HepG2 (cell line): ENCODE results near the gene PRXL2B. TPM values are rescaled to one million over a fixed set of nuclear protein-coding genes. Genes with fewer than 3 reads are reported as not detected.
A peak's percentile ranks its signal among the peaks of the same experiment; 100 is the strongest.

ENCODE experiments used
- HNRNPL ChIP-seq: fragments of 200-400 bp; formaldehyde crosslinking; IDR thresholded peaks from 2 replicates; pipeline ENCODE4 v1.6.1; 2017; ENCODE audit warnings: mild to moderate bottlenecking, low read depth, low read length
- MBD4 ChIP-seq: IDR thresholded peaks from 2 replicates; pipeline ENCODE4 v1.6.1; 2012; ENCODE audit warnings: low read length, inconsistent platforms, borderline replicate concordance
- MXD4 ChIP-seq: IDR thresholded peaks from 2 replicates; pipeline ENCODE4 v1.6.1; 2016; ENCODE audit warnings: mild to moderate bottlenecking, missing biosample characterization, missing genetic modification reagents
- PHF21A ChIP-seq: sonication (generic); formaldehyde crosslinking; IDR thresholded peaks from 2 replicates; pipeline ENCODE4 v1.5.0; 2020; ENCODE audit warnings: mild to moderate bottlenecking, missing genetic modification reagents
- PITX1 ChIP-seq: sonication (generic); formaldehyde crosslinking; IDR thresholded peaks from 2 replicates; pipeline ENCODE4 v1.5.1; 2020; ENCODE audit warnings: mild to moderate bottlenecking, missing genetic modification reagents
- SAP130 ChIP-seq: IDR thresholded peaks from 2 replicates; pipeline ENCODE4 v1.6.1; 2016; ENCODE audit warnings: low read depth
- TAF15 ChIP-seq: fragments of 200-400 bp; formaldehyde crosslinking; IDR thresholded peaks from one replicate; pipeline ENCODE4 v1.6.1; 2018; ENCODE audit warnings: mild to moderate bottlenecking, low read depth, low read length; ENCODE audit not compliant: poor library complexity, severe bottlenecking
- TARDBP ChIP-seq: sonication (generic); formaldehyde crosslinking; IDR thresholded peaks from 2 replicates; pipeline ENCODE4 v1.8.0; 2022; ENCODE audit warnings: mild to moderate bottlenecking, missing genetic modification reagents
- THAP11 ChIP-seq: IDR thresholded peaks from 2 replicates; pipeline ENCODE4 v1.6.1; 2016; ENCODE audit warnings: missing biosample characterization, missing genetic modification reagents
- YEATS4 ChIP-seq: sonication (generic); formaldehyde crosslinking; IDR thresholded peaks from 2 replicates; pipeline ENCODE4 v1.4.0; 2020; ENCODE audit warnings: missing genetic modification reagents, borderline replicate concordance
- ZMYM4 ChIP-seq: sonication (generic); formaldehyde crosslinking; IDR thresholded peaks from 2 replicates; pipeline ENCODE4 v1.8.1; 2023; ENCODE audit warnings: mild to moderate bottlenecking, missing genetic modification reagents
- ZNF546 ChIP-seq: sonication (generic); formaldehyde crosslinking; conservative IDR thresholded peaks from 2 replicates; pipeline ENCODE4 v1.8.1; 2023; ENCODE audit warnings: mild to moderate bottlenecking, missing genetic modification reagents
- ZNF660 ChIP-seq: sonication (generic); formaldehyde crosslinking; IDR thresholded peaks from 2 replicates; pipeline ENCODE4 v1.5.1; 2020; ENCODE audit warnings: mild to moderate bottlenecking, low read depth, missing genetic modification reagents, borderline replicate concordance
- ZNF672 ChIP-seq: sonication (generic); formaldehyde crosslinking; IDR thresholded peaks from 2 replicates; pipeline ENCODE4 v1.8.1; 2022; ENCODE audit warnings: missing genetic modification reagents
- ZNF780A ChIP-seq: sonication (generic); formaldehyde crosslinking; IDR thresholded peaks from 2 replicates; pipeline ENCODE4 v1.8.0; 2022; ENCODE audit warnings: mild to moderate bottlenecking, missing genetic modification reagents, moderate library complexity
- polyA plus RNA-seq, 8 experiments: library from polyadenylated mRNA; depleted of rRNA in 3 of 8; stranded (reverse) in 7 of 8; unstranded in 1 of 8; fragments of >200 nt; fragmentation: Illumina TruSeq in 4 of 8; extraction: Trizol in 4 of 8; gene quantifications; 2 replicates each; pipeline versions ENCODE4 v1.2.1 to v1.2.3, GENCODE V29; 2011 to 2016; ENCODE audit warnings: low read depth in 4 of 8, missing spikeins in 1 of 8, mixed read lengths in 1 of 8; ENCODE audit not compliant: insufficient read depth in 1 of 8
- total RNA-seq, 5 experiments: library from RNA; depleted of rRNA; stranded (reverse); fragments of >200 nt; fragmentation: Illumina TruSeq; extraction: Trizol; gene quantifications; 2 replicates each; pipeline ENCODE4 v1.2.3, GENCODE V29; 2016; ENCODE audit warnings: low read depth in 1 of 5
- TF ChIP-seq, protein P1 (sequence below): sonication (generic); formaldehyde crosslinking; IDR thresholded peaks from 2 replicates; pipeline ENCODE4; 2020; ENCODE audit warnings: missing genetic modification reagents, mild to moderate bottlenecking, borderline replicate concordance
- TF ChIP-seq, protein P2 (sequence below): sonication (generic); formaldehyde crosslinking; IDR thresholded peaks from 2 replicates; pipeline ENCODE4 v1.4.0; 2020; ENCODE audit warnings: mild to moderate bottlenecking, missing genetic modification reagents, borderline replicate concordance
- TF ChIP-seq, protein P3 (sequence below): sonication (generic); formaldehyde crosslinking; IDR thresholded peaks from 2 replicates; pipeline ENCODE4 v1.4.0; 2020; ENCODE audit warnings: missing genetic modification reagents
- TF ChIP-seq, protein P4 (sequence below): sonication (generic); formaldehyde crosslinking; IDR thresholded peaks from 2 replicates; pipeline ENCODE4 v1.4.0; 2020; ENCODE audit warnings: mild to moderate bottlenecking, missing genetic modification reagents

The PRXL2B gene
- total and polyA plus RNA-seq, 2 of the 13 experiments (the other 11 are each of a cell fraction or from before 2014, with no cell fraction given), result 16.8 to 22.1 TPM

DNA sequence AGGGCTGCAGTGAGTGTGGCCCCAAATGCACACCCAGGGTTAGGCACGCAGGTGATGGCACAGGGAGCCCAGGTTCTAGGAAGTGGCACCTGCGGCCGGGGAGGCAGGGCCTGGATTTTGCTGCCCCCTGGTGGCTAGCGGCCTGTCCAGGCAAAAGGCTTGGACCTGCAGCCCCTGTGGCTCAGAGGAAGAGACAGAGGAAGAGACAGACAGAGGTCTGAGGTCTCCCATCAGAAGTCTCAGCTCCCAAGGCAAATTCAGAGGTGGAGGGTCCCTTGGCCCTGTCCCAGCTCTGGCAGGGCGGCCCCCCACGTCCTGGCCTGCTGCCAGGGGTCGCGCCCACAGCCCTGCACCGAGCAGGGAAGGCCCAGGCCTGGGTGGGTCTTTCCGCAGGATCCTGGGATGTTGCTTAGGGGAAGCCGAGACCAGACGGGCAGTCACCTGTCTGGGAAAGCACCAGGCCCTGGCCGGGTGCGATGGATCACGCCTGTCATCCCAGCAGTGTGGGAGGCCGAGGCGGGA is 38.4 kb upstream of the PRXL2B start (continued):
- no peak for TF ChIP-seq TAF15
- TF ChIP-seq PHF21A, result peak; percentile 28; the same call in 1 of the 2 replicates
- no peak; the same call in 1 of the 2 replicates for TF ChIP-seq ZNF660 (CRISPR knock-in tag)
- TF ChIP-seq, protein P1, sequence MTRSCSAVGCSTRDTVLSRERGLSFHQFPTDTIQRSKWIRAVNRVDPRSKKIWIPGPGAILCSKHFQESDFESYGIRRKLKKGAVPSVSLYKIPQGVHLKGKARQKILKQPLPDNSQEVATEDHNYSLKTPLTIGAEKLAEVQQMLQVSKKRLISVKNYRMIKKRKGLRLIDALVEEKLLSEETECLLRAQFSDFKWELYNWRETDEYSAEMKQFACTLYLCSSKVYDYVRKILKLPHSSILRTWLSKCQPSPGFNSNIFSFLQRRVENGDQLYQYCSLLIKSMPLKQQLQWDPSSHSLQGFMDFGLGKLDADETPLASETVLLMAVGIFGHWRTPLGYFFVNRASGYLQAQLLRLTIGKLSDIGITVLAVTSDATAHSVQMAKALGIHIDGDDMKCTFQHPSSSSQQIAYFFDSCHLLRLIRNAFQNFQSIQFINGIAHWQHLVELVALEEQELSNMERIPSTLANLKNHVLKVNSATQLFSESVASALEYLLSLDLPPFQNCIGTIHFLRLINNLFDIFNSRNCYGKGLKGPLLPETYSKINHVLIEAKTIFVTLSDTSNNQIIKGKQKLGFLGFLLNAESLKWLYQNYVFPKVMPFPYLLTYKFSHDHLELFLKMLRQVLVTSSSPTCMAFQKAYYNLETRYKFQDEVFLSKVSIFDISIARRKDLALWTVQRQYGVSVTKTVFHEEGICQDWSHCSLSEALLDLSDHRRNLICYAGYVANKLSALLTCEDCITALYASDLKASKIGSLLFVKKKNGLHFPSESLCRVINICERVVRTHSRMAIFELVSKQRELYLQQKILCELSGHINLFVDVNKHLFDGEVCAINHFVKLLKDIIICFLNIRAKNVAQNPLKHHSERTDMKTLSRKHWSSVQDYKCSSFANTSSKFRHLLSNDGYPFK (CRISPR knock-in tag), result peak; percentile 7
- no peak for TF ChIP-seq ZNF672 (CRISPR knock-in tag)
- TF ChIP-seq THAP11, result 0 out of 2 replicates have a peak, but pooled peaks have one; percentile 12
- TF ChIP-seq PITX1 (CRISPR knock-in tag), result 0 out of 2 replicates have a peak, but pooled peaks have one; percentile 13
- 0 out of 2 replicates have a peak, but pooled peaks have one; percentile 71 for TF ChIP-seq HNRNPL
- TF ChIP-seq ZNF780A (CRISPR knock-in tag), result no peak
- TF ChIP-seq, protein P2, sequence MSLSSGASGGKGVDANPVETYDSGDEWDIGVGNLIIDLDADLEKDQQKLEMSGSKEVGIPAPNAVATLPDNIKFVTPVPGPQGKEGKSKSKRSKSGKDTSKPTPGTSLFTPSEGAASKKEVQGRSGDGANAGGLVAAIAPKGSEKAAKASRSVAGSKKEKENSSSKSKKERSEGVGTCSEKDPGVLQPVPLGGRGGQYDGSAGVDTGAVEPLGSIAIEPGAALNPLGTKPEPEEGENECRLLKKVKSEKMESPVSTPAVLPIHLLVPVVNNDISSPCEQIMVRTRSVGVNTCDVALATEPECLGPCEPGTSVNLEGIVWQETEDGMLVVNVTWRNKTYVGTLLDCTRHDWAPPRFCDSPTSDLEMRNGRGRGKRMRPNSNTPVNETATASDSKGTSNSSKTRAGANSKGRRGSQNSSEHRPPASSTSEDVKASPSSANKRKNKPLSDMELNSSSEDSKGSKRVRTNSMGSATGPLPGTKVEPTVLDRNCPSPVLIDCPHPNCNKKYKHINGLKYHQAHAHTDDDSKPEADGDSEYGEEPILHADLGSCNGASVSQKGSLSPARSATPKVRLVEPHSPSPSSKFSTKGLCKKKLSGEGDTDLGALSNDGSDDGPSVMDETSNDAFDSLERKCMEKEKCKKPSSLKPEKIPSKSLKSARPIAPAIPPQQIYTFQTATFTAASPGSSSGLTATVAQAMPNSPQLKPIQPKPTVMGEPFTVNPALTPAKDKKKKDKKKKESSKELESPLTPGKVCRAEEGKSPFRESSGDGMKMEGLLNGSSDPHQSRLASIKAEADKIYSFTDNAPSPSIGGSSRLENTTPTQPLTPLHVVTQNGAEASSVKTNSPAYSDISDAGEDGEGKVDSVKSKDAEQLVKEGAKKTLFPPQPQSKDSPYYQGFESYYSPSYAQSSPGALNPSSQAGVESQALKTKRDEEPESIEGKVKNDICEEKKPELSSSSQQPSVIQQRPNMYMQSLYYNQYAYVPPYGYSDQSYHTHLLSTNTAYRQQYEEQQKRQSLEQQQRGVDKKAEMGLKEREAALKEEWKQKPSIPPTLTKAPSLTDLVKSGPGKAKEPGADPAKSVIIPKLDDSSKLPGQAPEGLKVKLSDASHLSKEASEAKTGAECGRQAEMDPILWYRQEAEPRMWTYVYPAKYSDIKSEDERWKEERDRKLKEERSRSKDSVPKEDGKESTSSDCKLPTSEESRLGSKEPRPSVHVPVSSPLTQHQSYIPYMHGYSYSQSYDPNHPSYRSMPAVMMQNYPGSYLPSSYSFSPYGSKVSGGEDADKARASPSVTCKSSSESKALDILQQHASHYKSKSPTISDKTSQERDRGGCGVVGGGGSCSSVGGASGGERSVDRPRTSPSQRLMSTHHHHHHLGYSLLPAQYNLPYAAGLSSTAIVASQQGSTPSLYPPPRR (CRISPR knock-in tag), result no peak; the same call in 1 of the 2 replicates
- TF ChIP-seq MBD4, result no peak
- TF ChIP-seq, protein P3, sequence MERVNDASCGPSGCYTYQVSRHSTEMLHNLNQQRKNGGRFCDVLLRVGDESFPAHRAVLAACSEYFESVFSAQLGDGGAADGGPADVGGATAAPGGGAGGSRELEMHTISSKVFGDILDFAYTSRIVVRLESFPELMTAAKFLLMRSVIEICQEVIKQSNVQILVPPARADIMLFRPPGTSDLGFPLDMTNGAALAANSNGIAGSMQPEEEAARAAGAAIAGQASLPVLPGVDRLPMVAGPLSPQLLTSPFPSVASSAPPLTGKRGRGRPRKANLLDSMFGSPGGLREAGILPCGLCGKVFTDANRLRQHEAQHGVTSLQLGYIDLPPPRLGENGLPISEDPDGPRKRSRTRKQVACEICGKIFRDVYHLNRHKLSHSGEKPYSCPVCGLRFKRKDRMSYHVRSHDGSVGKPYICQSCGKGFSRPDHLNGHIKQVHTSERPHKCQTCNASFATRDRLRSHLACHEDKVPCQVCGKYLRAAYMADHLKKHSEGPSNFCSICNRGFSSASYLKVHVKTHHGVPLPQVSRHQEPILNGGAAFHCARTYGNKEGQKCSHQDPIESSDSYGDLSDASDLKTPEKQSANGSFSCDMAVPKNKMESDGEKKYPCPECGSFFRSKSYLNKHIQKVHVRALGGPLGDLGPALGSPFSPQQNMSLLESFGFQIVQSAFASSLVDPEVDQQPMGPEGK (CRISPR knock-in tag), result peak; percentile 51; the same call in 1 of the 2 replicates
- TF ChIP-seq, protein P4, sequence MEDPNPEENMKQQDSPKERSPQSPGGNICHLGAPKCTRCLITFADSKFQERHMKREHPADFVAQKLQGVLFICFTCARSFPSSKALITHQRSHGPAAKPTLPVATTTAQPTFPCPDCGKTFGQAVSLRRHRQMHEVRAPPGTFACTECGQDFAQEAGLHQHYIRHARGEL, result peak; percentile 14; the same call in 1 of the 2 replicates
- no peak for TF ChIP-seq ZMYM4 (CRISPR knock-in tag)
- no peak; the same call in 1 of the 2 replicates for TF ChIP-seq YEATS4 (CRISPR knock-in tag)
- no peak for TF ChIP-seq ZNF546 (CRISPR knock-in tag)
- TF ChIP-seq MXD4, result no peak
- TF ChIP-seq SAP130, result peak; percentile 52; the same call in 1 of the 2 replicates
- peak; percentile 42; the same call in 1 of the 2 replicates for TF ChIP-seq TARDBP
